Adrenal gland (tissue), 5 donors: ENCODE data around the gene MYOT.

Experiments
- POLR2A ChIP-seq, 2 donors: fragments of 450-650 bp; IDR thresholded peaks; one replicate each; pipeline ENCODE4 v1.6.1; 2017; ENCODE audit warnings: antibody characterized with exemption in 2 of 2, mild to moderate bottlenecking in 2 of 2, moderate library complexity in 1 of 2
- TF ChIP-seq, protein P1 (sequence below), 6 experiments: fragments of 450-650 bp in 4 of 6; fragments of 200-600 bp in 2 of 6; sonication (generic) in 1 of 6; IDR thresholded peaks; 1 replicate in 5 of 6; 2 replicates in 1 of 6; pipeline versions ENCODE4 v1.5.1 to v1.8.0; 2016 to 2021; ENCODE audit warnings: antibody characterized with exemption in 6 of 6, mild to moderate bottlenecking in 2 of 6, moderate library complexity in 1 of 6
- donor health status: DM: no; HTN: no; CAD: no.

- TF ChIP-seq, protein P1, sequence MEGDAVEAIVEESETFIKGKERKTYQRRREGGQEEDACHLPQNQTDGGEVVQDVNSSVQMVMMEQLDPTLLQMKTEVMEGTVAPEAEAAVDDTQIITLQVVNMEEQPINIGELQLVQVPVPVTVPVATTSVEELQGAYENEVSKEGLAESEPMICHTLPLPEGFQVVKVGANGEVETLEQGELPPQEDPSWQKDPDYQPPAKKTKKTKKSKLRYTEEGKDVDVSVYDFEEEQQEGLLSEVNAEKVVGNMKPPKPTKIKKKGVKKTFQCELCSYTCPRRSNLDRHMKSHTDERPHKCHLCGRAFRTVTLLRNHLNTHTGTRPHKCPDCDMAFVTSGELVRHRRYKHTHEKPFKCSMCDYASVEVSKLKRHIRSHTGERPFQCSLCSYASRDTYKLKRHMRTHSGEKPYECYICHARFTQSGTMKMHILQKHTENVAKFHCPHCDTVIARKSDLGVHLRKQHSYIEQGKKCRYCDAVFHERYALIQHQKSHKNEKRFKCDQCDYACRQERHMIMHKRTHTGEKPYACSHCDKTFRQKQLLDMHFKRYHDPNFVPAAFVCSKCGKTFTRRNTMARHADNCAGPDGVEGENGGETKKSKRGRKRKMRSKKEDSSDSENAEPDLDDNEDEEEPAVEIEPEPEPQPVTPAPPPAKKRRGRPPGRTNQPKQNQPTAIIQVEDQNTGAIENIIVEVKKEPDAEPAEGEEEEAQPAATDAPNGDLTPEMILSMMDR (IDR thresholded peaks at IDR 0.05) = no peak
- TF ChIP-seq POLR2A (IDR thresholded peaks at IDR 0.05) = no peak
Measured at GRCh38 chr5:137831105-137831504, 36.6 kb upstream of the MYOT start.
